SH-SY5Y (cell line): ENCODE data around the gene PDE5A.

Source experiments
- GATA2 ChIP-seq: IDR thresholded peaks from 2 replicates; pipeline ENCODE4 v1.6.1; 2011; ENCODE audit warnings: mild to moderate bottlenecking, low read depth, low read length
- GATA3 ChIP-seq: IDR thresholded peaks from 2 replicates; pipeline ENCODE4 v1.6.1; 2011; ENCODE audit warnings: low read depth, mild to moderate bottlenecking, low read length, moderate library complexity

GRCh38 chr4:119615068-119615719 is 13.4 kb downstream of the PDE5A start:
- TF ChIP-seq GATA2, result no peak
- no peak for TF ChIP-seq GATA3
